Stomach (tissue), 9 donors: Measurements from ENCODE around the gene KLHL1. TPM values are rescaled to one million over a fixed set of nuclear protein-coding genes. Genes with fewer than 3 reads are reported as not detected.

Experiments used
- DNase-seq, 2 donors: peaks; one replicate each; pipeline versions ENCODE4 v3.0.0 to v3.0.0-alpha.2; 2013 to 2019
- H3K27ac ChIP-seq, 5 donors: fragments of 200-600 bp in 4 of 5; sonication (generic) in 4 of 5; one replicate each; pipeline ENCODE4 v1.5.1; 2013 to 2019; ENCODE audit warnings: mild to moderate bottlenecking in 1 of 5, moderate library complexity in 1 of 5
- H3K27me3 ChIP-seq, 3 donors: fragments of 200-600 bp; sonication (generic); one replicate each; pipeline ENCODE4 v1.5.1; 2017 to 2019; ENCODE audit warnings: mixed run types in 1 of 3
- H3K36me3 ChIP-seq, 4 donors: fragments of 200-600 bp; sonication (generic); 1 replicate in 3 of 4; 2 replicates in 1 of 4; pipeline ENCODE4 v1.5.1; 2016 to 2019
- H3K4me1 ChIP-seq, 4 donors: fragments of 200-600 bp; sonication (generic); one replicate each; pipeline ENCODE4 v1.5.1; 2016 to 2019
- H3K4me3 ChIP-seq, 4 donors: fragments of 200-600 bp; sonication (generic) in 3 of 4; one replicate each; pipeline ENCODE4 v1.5.1; 2016 to 2019; ENCODE audit warnings: mild to moderate bottlenecking in 1 of 4
- H3K9me3 ChIP-seq, 4 donors: fragments of 200-600 bp; sonication (generic); one replicate each; pipeline ENCODE4 v1.5.1; 2016 to 2019
- CTCF ChIP-seq, 7 experiments: fragments of 450-650 bp in 4 of 7; fragments of 200-600 bp in 3 of 7; sonication (generic) in 3 of 7; IDR thresholded peaks; one replicate each; pipeline ENCODE4 v1.5.1; 2016 to 2019; ENCODE audit warnings: antibody characterized with exemption in 7 of 7, control low read depth in 2 of 7, mild to moderate bottlenecking in 1 of 7
- EP300 ChIP-seq: sonication (generic); formaldehyde crosslinking; IDR thresholded peaks from one replicate; pipeline ENCODE4 v1.6.1; 2017; ENCODE audit warnings: antibody characterized with exemption
- POLR2A ChIP-seq, 4 donors: fragments of 450-650 bp; IDR thresholded peaks; one replicate each; pipeline ENCODE4 v1.6.1; 2016; ENCODE audit warnings: antibody characterized with exemption in 4 of 4, control low read depth in 2 of 4, mild to moderate bottlenecking in 1 of 4, moderate library complexity in 1 of 4
- POLR2AphosphoS5 ChIP-seq, 3 donors: sonication (generic); formaldehyde crosslinking; IDR thresholded peaks; one replicate each; pipeline ENCODE4 v1.6.1; 2016; ENCODE audit warnings: antibody characterized with exemption in 3 of 3
- WGBS, 5 donors: extraction: QIAGEN DNeasy Blood & Tissue Kit in 3 of 5; methylation state at CpG; one replicate each; pipeline versions ENCODE4 v1.1.5 to v1.1.7; 2013 to 2018; 5-methylcytosine and 5-hydroxymethylcytosine counted together
- intact Hi-C: fragments of 100-400 bp; cut with DNase I; formaldehyde crosslinking; loops from one replicate; pipeline ENCODE4 v1.15.1; 2023; ENCODE audit warnings: low total_unique reads
- polyA plus RNA-seq, 3 donors: library from polyadenylated mRNA; stranded (reverse); fragments of 200-250 nt; gene quantifications; one replicate each; pipeline ENCODE4 v1.2.3, GENCODE V29; 2013
- total RNA-seq, 5 donors: library from RNA; depleted of rRNA; stranded (reverse); fragments of >200 nt; gene quantifications; one replicate each; pipeline versions ENCODE4 v1.1.0 to v1.2.3, GENCODE V29; 2014 to 2016
- donor health status: healthy with polysubstance abuse.
- donor health status: Bipolar disorder and iron deficiency.
- donor health status: healthy.

KLHL1 gene
- total and polyA plus RNA-seq, 8 donors = 0.14 to 0.45 (median 0.37) TPM; not detected in 5

GRCh38 chr13:69948016-69948415 lies 160.2 kb downstream of the KLHL1 start:
- intact Hi-C loops = no loop called here

GRCh38 chr13:69947582-69947981 lies 160.7 kb downstream of the KLHL1 start:
- intact Hi-C loops = no loop called here
- Histone ChIP-seq H3K27ac (no peak overlapping the region), H3K9me3 (no peaks in the 10 kb centered on the region), H3K4me1 (no peaks in the 10 kb centered on the region), H3K27me3 (no peaks in the 10 kb centered on the region), H3K4me3 (no peak overlapping the region), H3K36me3 (no peaks in the 10 kb centered on the region)
- 49 to 75% (median 61%) methylated on average over 2 of the region's 2 CpGs for WGBS, 5 donors
- DNase-seq = no peak
- TF ChIP-seq CTCF (IDR thresholded peaks at IDR 0.05) (no peak), POLR2A (IDR thresholded peaks at IDR 0.05) (no peak), EP300 (no peak), POLR2AphosphoS5 (IDR thresholded peaks at IDR 0.05) (no peak)

More at GRCh38 chr13:69948016-69948415, 160.2 kb downstream of the KLHL1 start:
- 27 to 61% (median 51%) methylated on average over 3 of the region's 3 CpGs for WGBS, 5 donors
- TF ChIP-seq POLR2AphosphoS5 (IDR thresholded peaks at IDR 0.05) (no peak), POLR2A (IDR thresholded peaks at IDR 0.05) (no peak), EP300 (no peak), CTCF (IDR thresholded peaks at IDR 0.05) (no peak)
- Histone ChIP-seq H3K9me3 (no peaks in the 10 kb centered on the region), H3K36me3 (no peaks in the 10 kb centered on the region), H3K4me1 (no peaks in the 10 kb centered on the region), H3K27me3 (no peaks in the 10 kb centered on the region), H3K27ac (no peak overlapping the region), H3K4me3 (no peak overlapping the region)
- peak in 1 of 2 donors; percentile 10 for DNase-seq

GRCh38 chr13:69946511-69946910 lies 161.7 kb downstream of the KLHL1 start:
- H3K4me3 ChIP-seq = no peak overlapping the region
- DNase-seq = no peak
- H3K4me1 ChIP-seq = no peaks in the 10 kb centered on the region
- no peaks in the 10 kb centered on the region for H3K9me3 ChIP-seq
- 57 to 69% (median 60%) methylated on average over 1 of the region's 1 CpG for whole genome bisulfite sequencing, 5 donors
- H3K36me3 ChIP-seq = no peaks in the 10 kb centered on the region
- TF ChIP-seq EP300 (no peak), POLR2A (IDR thresholded peaks at IDR 0.05) (no peak), CTCF (IDR thresholded peaks at IDR 0.05) (no peak), POLR2AphosphoS5 (IDR thresholded peaks at IDR 0.05) (no peak)
- no peaks in the 10 kb centered on the region for H3K27me3 ChIP-seq
- intact Hi-C loops = no loop called here
- H3K27ac ChIP-seq = no peak overlapping the region

- no peak overlapping the region for H3K27ac ChIP-seq
- no peaks in the 10 kb centered on the region for H3K9me3 ChIP-seq
- no peak overlapping the region for H3K4me3 ChIP-seq
- no peaks in the 10 kb centered on the region for H3K4me1 ChIP-seq
- TF ChIP-seq EP300 (no peak), CTCF (IDR thresholded peaks at IDR 0.05) (peak in 2 of 7 experiments; percentile 10 to 19), POLR2A (IDR thresholded peaks at IDR 0.05) (no peak), POLR2AphosphoS5 (IDR thresholded peaks at IDR 0.05) (no peak)
- intact Hi-C loops = no loop called here
- WGBS, 5 donors = 58 to 69% (median 68%) methylated on average over 2 of the region's 2 CpGs
- no peaks in the 10 kb centered on the region for H3K27me3 ChIP-seq
- DNase-seq = no peak
- no peaks in the 10 kb centered on the region for H3K36me3 ChIP-seq
Observed at GRCh38 chr13:69935043-69935442, 173.2 kb downstream of the KLHL1 start.
